ENCODE measurements around the gene UPP2.

UPP2 gene

DNA sequence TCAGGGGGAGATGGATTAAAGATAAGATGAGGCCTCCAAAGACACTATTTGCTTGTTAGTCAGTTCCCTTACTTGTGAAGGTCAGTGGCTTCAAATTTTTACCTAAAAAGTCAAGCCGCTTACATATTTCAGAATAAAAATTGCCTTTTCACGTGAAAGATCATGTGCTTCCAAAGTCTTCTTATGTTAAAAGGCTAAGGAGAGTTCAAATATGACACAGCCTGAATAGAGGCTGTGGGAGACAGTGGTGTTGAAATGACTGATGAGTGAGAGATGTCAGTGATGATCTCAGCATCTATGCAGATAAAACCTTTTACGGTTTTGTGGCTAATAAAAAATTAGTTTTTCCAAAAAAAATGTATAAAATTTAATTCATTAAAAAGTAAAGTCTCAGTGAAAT is 40.5 kb downstream of the UPP2 start:
- no peak for DNase-seq (ENCODE audit: low spot score)

DNA sequence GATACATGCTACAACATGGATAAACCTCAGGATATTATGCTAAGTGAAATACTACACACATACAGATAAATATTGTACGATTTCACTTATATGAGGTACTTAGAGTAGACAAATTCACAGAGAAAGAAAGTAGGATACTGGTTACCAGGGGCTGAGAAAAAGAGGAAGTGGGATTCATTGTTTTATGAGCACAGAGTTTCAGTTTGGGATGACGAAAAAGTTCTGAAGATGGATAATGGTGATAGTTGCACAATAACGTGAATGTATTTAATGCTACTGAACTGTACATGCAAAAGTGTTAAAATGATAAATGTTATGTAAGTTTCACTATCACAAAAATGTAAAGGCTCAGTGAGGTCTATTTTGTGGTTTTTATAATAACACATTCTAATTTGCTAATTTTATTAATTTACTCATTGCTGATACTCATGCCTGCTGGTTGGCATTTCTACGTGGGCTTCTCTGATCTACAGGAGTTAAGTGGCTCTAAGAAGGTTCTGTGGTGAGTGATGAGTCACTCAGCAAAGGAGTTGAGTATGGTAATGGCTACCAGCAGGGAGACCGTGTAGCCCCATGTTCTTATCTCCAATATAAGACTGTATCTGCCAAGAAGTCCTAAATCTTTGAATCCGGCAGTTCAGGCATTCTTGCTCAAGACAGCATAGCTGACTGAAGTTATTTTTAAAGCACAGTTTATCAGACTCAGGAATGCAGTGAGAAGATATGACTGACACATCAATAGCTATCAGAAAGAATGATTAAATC is 41.1 kb downstream of the UPP2 start:
- no peak for DNase-seq (ENCODE audit: low spot score)

DNA sequence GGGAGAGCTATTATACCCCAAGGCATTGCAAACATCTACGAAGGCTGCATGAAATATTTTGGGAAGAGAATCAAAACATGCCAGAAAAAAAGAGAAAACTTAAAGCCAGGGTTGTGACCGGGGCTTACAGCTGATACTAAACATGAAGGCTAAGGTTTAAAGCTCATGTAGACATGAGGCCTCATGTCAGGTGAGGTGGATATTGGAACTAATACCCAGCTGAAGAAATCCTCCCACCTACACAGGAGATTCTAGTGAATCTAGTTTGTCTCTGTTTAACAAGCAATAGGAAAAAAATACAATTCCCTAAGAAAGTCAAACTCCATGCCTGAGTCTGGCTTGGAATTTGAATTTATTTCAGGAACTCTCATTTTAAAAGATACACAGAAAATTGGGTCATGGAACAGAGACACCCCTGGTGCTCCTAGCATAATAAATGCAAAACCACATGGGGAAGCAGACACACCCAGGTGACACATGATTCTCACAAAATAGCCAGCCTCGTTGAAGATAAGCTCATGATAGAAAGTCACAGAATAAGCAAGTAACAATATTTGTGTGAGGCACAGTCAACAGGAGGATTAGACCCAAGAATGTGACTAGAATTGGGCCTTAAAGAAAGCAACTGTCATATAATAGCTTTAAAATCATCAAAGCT is 42.2 kb downstream of the UPP2 start:
- DNase-seq (ENCODE audit: low spot score), result no peak

DNA sequence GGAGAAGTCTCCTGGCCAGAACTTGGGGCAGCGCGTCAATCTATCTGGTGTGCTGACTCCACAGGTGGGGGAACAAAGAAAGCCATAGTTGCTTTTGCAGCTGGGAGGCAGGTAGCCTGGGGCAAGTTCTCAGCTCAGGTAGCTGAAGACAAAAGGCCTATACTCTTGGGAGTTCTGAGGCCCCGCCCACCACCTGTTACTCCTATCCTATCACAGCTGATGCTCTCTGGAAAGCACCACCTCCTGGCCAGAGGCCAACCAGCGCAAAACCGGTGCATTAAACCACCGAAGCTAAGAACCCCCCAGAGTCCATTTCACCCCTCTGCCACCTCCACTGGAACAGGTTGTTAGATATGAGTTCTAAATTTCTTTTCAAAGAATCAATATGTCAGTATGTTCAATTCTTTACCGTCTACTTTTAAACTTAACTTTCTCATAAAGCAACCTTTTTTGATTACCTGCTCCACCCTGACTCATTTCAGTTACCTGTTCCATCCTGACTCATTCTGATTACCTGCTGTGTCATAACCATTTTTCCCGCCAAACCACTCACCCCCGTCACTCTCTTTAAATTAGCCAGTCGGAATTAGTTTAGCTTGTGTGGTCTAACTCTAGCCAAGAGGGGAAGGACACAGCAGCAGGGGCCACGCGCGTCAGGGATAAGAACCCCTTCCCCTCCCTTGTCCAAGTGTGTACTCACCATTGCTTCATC is 43.4 kb downstream of the UPP2 start:
- peak; percentile 35 for DNase-seq (ENCODE audit: low spot score)

DNA sequence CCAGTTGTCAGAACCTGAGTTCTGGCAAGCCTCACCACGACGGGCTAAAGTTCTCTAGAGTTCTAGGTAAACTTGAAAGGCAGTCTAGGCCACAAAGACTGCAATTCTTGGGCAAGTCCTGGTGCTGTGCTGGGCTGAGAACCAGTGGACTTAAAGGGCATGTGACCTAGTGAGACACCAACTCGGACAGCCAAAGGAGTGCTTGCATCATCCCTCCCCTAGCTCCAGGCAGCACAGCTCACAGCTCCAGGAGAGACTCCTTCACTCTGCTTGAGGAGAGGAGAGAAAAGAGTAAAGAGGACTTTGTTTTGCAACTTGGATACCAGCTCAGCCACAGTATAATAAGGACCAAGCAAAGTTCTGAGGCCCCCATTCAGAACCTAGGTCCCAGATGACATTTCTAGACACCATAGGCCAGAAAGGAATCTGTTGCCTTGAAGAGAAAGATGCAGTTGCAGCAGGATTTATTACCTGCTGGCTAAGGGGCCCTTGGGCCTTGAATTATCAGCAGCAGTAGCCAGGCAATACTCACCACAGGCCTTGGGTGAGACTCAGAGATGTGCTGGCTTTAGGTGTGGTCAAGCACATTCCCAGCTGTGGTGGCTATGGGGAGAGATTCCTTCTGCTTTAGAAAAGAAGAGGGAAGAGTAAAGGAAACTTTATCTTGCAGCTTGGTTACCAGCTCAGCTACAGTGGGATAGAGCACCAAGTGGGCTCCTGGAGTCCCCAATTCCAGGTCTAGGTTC is 51.8 kb downstream of the UPP2 start:
- DNase-seq (ENCODE audit: low spot score), result no peak

DNA sequence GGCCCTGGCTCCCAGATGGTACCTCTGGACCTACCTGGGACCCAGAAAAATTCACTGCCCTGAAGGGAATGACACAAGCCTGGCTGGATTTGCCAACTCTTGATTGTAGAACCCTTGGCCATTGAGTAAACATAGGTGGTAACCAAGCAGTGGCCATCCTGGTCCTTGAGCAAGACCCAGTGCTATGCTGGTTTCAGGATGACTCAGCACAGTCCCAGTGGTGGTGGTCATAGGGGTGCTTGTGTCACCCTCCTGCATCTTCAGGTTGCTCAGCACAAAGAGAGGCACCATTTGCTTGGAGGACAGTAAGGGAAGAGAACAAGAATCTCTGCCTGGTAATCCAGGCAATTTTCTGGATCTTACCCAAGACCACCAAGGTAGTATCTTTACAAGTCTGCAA is 52.9 kb downstream of the UPP2 start:
- DNase-seq (ENCODE audit: low spot score), result no peak

DNA sequence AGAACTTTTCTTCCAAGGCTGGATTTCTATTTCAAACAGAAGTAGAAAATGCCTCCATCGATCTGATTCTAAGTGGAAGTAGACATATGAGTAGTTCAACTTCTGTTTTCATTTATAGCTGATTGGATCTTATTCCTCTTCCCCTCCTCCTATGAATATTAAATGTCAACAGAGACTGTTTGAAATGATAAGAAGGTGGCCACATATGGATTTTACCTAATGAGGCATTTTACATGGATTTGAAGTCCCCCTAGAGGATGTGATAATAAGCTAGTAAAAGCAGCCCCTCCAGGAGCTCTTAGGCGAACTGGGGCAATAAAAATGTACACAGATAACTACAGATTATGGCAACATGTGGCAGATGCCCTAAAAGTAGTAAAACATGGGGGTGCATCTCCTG is 71.0 kb downstream of the UPP2 start:
- no peak for DNase-seq (ENCODE audit: low spot score)

DNA sequence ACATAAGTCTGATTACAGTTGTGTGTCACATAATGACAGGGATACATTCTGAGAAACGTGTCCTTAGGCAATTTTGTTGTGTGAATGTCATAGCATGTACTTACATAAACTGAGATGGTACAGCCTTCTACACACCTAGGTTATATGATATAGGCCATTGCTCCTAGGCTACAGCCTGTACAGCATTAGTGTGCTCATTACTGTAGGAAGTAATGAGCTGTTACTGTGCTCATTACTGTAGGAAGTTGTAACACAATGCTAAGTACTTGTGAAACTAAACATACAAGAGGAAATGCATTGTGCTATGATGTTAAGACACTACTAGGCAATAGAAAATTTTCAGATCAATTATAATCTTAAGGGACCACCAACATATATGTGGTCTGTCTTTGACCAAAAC is 72.8 kb downstream of the UPP2 start:
- no peak for DNase-seq (ENCODE audit: low spot score)

DNA sequence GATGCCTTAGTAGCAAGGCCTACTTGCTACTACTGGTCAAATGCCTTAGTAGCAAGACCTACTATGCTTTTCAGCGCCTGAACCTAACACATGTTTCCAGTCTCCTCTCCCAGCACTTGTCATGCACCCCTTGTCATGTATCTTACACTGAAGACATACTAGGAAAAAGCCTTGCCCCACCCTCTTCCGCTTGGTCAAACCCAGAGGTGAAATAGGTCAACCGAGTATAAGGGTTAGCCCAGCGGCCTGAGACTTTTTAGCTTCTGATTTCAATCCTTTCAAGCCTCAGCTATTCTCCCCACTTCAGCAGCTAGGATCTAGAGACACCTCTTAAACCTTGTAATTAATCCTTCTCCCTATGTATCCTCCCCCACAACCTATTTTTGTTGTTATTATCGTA is 73.3 kb downstream of the UPP2 start:
- no peak for DNase-seq (ENCODE audit: low spot score)

DNA sequence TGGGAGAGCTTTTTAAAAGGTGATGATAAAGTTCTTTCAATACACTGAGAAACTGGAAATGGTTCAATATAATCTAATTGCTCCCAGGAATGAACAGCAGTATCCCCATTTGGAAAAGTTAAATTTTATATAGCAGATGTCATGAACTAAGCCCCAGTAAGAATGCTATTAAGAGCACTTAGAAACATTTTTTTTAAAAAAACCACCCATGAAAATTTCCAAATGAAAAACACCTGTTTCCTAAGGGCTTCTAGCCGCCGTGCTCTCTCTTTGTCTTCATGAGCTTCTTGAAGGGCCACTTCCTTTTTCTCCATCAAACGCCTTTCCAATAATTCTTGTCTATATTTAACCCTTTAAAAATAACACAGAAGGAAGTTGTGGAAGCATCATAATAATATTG is 77.0 kb downstream of the UPP2 start:
- no peak for DNase-seq (ENCODE audit: low spot score)

DNA sequence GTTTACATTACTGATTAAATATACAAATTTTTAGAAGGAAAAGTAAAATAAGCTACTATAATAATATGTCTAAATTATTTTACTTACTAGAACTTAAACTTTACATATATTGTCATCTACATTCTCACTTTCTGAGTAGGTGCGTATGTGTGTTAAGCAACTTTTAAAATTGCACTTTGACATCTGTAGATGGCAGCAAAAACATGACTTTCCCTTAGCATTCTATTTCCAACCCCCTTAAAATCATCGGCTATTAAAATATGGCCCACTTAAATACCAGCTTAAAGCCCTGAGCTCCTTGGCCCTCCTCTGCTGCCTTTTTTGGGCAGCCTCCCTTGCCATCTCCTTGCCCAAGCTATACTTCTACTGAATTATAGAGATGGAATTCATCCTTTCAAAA is 78.0 kb downstream of the UPP2 start:
- DNase-seq (ENCODE audit: low spot score), result no peak

DNA sequence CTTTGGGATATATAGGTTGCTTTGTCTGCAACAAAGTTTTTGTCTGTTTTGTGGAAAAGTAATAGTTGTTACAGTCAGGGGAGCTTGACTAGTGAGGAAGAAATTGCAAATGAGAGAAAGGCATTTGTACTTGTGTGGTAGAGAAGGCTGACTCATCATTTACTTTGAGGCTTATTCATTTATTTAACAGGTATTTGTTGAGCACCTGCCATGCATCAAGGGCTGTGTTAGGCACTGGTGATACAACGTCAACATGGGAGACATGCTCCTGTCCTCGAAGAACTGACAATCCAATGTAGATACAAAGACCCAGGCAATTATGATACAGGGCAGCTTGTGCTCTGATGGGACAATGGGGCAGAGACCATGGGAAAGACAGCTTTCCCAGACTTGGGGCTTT is 79.5 kb downstream of the UPP2 start:
- no peak for DNase-seq (ENCODE audit: low spot score)

DNA sequence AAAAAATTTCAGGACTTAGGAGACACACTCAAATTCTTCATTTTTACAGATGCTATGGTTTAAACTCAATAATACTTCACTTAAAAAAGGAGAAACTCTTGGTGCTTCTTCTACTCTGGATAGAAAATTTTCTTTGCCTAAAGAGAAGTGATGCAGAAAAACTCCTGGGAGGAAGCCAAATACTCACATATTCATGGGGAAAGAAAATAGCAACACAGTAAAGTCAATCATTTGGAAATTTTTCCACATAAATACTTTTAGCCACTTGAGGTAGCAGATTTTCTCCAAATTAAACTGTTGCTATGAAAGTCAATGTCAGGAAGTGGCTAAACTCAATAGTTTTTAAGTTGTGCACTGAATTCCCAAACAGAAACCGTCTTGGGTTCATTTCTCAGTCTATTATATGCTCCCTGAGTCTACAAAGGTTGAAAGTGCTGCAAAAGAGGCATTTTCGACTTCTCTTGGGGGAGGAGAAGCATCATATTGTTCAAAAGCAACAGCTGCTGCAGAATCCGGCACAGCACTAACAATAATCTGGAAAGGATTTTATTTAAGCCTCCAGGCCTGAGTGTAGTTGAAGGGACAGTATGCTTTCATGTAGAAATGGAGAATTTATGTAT is 81.1 kb downstream of the UPP2 start:
- no peak for DNase-seq (ENCODE audit: low spot score)

DNA sequence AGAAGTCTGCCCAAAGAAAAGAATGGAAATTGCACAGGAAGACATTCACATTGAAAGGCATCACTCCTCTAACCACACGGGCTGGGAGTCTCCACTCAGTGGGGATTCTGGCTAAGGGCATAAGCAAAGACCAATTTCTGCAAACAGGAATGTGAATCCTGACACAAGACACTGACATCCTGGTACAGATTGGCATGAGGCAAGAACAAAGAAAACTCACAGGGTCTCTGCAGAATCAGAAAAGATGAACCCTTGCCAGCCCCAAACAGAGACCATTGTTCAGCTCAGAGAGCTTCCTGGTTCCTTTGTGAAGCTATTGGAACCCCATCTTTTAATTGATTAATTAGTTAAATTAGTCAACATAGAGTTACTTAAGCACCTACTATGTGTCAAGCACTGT is 82.3 kb downstream of the UPP2 start:
- no peak for DNase-seq (ENCODE audit: low spot score)

DNA sequence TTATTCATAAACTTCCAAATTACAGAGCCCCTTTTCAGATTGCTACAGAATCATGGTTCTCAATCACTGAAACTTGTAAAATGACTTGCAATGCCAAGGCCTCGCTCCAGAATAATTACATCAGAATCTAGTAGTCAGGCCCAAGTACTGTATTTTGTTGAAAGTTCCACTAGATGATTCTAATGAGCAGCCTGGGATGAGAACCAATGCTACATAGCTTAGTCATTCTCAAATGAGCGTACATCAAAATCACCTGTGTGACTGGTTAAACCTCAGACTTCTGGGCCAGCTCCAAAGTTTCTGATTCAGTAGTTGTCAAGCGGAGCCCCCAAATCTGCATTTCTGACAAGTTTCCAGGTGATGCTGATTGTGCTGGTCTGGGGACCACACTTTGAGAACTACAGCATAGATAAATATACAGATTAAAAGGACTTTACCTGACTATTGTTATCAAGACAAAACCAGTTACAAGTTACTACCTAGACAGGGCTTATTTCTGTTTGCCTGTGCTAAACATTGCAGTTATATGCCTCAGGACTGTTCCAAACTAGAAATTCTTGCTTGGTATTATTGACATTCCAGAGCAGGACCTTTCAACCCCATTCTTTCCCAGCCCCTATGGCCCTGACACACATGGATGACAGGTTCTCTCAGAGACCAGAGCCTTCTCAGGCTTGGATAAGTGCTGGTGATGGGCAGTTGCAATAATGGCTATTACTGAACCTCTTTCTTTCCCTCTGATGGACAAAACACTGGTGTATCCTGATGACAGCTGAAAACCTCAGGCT is 83.1 kb downstream of the UPP2 start:
- no peak for DNase-seq (ENCODE audit: low spot score)
